Activated T-helper 17 cell treated with anti-CD3 and anti-CD28 coated beads, Interleukin-2, amount 50 U/mL, for 72 hours (primary cell): ENCODE measurements around the gene MYH9. TPM values are rescaled to one million over a fixed set of nuclear protein-coding genes. Genes with fewer than 3 reads are reported as not detected.

Source experiments
- ATAC-seq: fragments of 150-1000 bp; cut with Tn5 transposase; replicated peaks from 2 replicates; pipeline ENCODE4 v1.10.0; 2021; ENCODE audit warnings: mild to moderate bottlenecking, moderate library complexity
- H3K27ac Mint-ChIP-seq: one replicate; pipeline ENCODE4 v1.8.0; 2022; ENCODE audit warnings: mixed read lengths
- H3K27me3 Mint-ChIP-seq: one replicate; pipeline ENCODE4 v1.8.0; 2022; ENCODE audit warnings: mixed read lengths
- H3K36me3 Mint-ChIP-seq: one replicate; pipeline ENCODE4 v1.8.0; 2022; ENCODE audit warnings: low read depth, mild to moderate bottlenecking, mixed read lengths
- H3K4me1 Mint-ChIP-seq: one replicate; pipeline ENCODE4 v1.8.0; 2022; ENCODE audit warnings: mixed read lengths
- H3K4me3 Mint-ChIP-seq: one replicate; pipeline ENCODE4 v1.8.0; 2022; ENCODE audit warnings: mild to moderate bottlenecking, mixed read lengths
- H3K9me3 Mint-ChIP-seq: one replicate; pipeline ENCODE4 v1.8.0; 2022; ENCODE audit warnings: mixed read lengths
- total RNA-seq, 2 donors: library from RNA; stranded (reverse); gene quantifications; one replicate each; pipeline ENCODE4 v1.2.3, GENCODE V29; 2022

Gene MYH9
- total RNA-seq, 2 donors from 2014 or later: 782 to 800 TPM

DNA sequence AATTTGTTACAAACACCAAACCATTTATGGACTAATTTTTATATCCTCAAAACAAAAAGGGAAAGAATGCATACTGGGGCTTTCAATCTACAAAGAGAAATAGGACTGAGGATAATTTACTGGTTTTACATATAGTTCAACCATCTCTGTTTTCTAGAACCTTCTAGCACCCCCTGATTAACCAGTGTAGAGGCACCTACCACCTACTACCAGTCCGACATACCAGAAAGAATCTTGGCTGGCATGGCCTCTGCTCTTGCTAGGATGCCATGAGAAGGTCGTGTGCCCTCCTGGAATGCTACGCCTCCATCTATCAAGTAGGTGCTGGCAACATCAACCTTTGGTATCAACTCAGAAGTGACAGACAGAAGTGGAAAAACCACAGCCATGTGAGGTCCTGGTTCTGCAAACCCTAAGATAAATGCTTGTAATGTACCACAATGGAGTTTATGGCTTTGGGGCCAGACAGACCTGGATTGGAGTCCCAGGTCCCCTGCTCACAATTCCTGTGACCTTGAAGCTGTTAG is 28.2 kb downstream of the MYH9 start:
- peaks cover 65% of the 10 kb centered on the region for H3K4me1 Mint-ChIP-seq
- H3K4me3 Mint-ChIP-seq: peak overlapping the region; percentile 74
- no peaks in the 10 kb centered on the region for H3K27me3 Mint-ChIP-seq
- no peaks in the 10 kb centered on the region for H3K9me3 Mint-ChIP-seq
- no peak for ATAC-seq
- H3K36me3 Mint-ChIP-seq: peaks cover 97% of the 10 kb centered on the region
- H3K27ac Mint-ChIP-seq: peak overlapping the region; percentile 83

DNA sequence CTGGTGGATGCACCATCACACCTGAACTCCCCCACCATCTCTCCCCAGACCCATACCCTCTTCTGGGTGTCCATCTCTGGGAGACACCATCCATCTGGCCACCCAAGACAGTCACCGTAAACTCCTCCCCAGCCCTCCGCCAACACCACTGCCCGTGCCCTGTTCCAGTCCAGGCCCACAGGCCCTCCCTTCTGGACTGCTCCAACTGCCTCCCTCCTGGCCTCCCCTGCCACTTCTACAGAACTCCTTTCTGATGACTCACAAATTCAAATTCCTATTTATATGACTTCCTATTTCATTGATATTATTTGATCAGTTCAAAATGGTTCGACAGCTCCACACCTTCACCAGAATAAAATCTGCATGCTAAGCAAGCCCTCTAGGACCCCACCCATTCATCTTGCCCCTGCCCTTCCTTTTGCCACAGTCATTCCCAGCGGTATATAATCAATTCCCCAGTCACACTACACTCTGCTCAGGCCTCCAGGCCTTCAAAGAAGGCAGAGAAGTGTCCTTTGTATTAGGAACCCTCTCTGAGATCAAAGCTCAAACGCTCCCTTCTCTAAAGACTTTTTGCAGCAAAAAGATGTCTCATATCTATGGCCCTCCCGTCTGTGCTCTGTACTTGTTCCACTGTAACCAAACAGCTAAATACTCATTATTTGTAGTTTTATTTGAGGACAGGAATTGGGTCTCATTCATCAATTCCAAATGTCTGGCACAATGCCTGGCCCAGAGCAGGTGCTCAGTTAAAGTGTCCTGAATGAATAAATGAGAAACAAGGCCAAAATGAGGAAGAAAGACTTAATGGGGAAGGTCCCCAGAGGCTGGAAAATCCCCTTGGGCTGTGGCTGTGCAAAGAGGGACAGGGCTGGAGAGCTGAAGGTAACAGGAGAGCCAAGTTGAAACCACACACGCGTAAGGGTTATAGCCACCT is 29.0 kb downstream of the MYH9 start:
- Mint-ChIP-seq H3K27ac (peak overlapping the region; percentile 83), H3K27me3 (no peaks in the 10 kb centered on the region), H3K4me3 (peak overlapping the region; percentile 74), H3K4me1 (peaks cover 59% of the 10 kb centered on the region), H3K36me3 (peaks cover 97% of the 10 kb centered on the region), H3K9me3 (no peaks in the 10 kb centered on the region)
- ATAC-seq: peak; percentile 46

DNA sequence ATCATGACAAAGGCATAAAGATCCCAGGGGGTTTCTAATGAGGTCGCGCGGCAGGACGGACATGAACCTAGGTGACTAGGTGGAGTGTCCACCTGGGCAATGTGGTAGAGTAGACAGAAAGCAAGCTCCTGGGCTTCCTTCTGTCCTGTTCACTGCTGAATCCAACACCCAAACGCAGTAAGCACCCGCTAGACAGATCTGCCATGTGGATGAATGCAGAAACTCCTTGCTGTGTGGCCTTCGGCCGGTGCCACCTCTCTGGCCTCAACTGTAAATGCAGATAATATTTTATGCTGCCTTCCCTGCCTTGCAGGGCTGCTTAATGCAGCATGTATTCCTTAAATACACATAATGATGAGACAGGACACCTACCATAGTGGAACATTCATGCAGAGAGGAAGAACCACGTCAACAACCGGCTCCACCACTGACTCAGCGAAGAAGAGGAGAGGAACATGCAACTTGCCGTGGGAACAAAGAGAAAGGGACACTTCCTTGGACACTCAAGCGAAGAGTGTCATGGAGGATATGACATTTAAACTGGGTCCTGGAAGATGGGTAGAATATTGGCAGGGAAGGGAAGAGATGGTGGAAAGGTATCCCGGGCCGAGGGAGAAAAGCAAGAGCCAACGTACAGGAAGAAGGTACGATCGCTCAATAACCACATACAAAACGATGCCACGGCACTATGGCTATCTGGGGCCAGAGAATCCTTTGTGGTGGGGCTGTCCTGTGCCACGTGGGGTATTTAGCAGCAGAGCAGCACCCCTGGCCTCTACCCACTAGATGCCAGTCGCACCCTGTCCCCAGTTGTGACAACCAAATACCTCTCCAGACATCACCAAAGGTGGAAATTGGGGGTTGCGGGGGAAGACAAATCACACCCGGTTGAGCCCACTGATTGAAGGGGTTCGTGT is 30.8 kb downstream of the MYH9 start:
- ATAC-seq: peak; percentile 57
- no peaks in the 10 kb centered on the region for H3K27me3 Mint-ChIP-seq
- peaks cover 59% of the 10 kb centered on the region for H3K4me1 Mint-ChIP-seq
- H3K4me3 Mint-ChIP-seq: peak overlapping the region; percentile 74
- peak overlapping the region; percentile 66 for H3K27ac Mint-ChIP-seq
- peaks cover 95% of the 10 kb centered on the region for H3K36me3 Mint-ChIP-seq
- H3K9me3 Mint-ChIP-seq: no peaks in the 10 kb centered on the region

DNA sequence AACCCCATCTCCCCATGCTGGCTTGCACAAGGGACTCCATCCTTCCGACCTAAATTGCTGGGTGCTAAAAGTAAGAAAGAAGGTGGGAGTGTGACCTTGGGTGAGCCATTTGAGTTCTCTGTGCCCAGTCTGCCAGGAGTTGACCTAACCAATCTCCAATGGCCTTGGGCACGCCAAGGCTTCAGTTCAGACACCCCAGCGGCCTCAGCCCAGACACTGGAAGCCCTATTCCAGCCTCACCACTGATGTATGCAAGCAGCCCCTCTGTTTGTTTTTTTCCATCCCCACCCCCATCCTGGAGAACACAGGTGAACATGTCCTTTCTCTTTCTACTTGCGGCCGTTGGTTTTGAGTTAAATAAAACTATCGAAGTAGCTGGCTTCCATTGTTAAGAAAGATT is 31.9 kb downstream of the MYH9 start:
- H3K27ac Mint-ChIP-seq: peak overlapping the region; percentile 92
- peaks cover 65% of the 10 kb centered on the region for H3K4me1 Mint-ChIP-seq
- no peaks in the 10 kb centered on the region for H3K9me3 Mint-ChIP-seq
- peaks cover 95% of the 10 kb centered on the region for H3K36me3 Mint-ChIP-seq
- H3K4me3 Mint-ChIP-seq: peak overlapping the region; percentile 74
- no peak for ATAC-seq
- no peaks in the 10 kb centered on the region for H3K27me3 Mint-ChIP-seq

DNA sequence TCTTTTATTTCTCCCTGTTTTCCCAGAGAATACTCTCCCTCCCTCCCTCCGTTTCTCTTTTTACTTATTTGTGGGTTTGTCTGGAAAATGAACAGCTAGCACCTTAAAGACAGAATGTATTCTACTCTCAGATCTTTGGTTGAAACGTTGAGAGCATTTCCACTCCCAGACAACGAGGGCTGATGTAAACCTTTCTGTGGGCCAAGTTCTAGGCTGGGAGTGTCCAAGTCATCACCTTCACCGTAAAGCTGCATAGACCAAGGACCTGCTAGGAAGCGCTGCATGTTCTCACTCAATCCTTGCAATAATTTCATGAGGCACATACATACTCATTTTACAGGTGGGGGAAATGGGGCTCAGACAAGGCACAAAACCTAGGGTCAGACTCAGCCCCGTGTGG is 32.4 kb downstream of the MYH9 start:
- ATAC-seq: peak; percentile 14
- Mint-ChIP-seq H3K27ac (peak overlapping the region; percentile 92), H3K36me3 (peaks cover 95% of the 10 kb centered on the region), H3K27me3 (no peaks in the 10 kb centered on the region), H3K9me3 (no peaks in the 10 kb centered on the region), H3K4me3 (peak overlapping the region; percentile 74), H3K4me1 (peaks cover 70% of the 10 kb centered on the region)

DNA sequence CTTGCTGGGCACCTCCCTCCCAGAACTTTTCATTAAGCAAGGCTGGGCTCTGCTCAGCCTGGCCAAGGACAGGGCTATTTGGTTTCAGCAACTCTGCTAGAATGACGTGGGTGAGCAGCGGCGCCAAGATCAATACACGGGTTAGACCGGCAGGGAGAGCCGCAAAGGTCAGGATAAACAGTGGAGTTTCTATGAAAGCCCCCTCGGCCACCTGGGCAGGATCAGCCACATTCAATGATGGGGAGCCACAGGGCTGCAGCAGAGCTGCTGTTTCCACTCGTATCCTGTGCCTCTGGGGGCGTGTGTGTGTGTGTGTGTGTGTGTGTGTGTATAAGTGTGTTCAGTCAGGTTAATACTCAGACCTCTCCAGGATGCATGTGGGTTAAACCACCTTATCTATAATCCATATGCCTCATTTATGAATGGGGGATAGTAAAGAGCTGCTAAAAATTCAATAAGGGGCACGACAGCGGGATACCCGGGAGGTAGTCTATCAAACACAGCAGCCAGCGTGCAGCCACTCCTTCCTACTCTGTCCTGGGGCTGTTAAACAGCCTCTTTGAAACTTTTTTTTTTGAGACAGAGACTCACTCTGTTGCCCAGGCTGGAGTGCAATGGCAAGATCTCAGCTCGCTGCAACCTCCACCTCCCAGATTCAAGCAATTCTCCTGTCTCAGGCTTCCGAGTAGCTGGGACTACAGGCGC is 34.8 kb downstream of the MYH9 start:
- H3K36me3 Mint-ChIP-seq: peaks cover 96% of the 10 kb centered on the region
- H3K27ac Mint-ChIP-seq: peak overlapping the region; percentile 92
- peaks cover 61% of the 10 kb centered on the region for H3K4me1 Mint-ChIP-seq
- H3K9me3 Mint-ChIP-seq: no peaks in the 10 kb centered on the region
- H3K4me3 Mint-ChIP-seq: peak overlapping the region; percentile 74
- ATAC-seq: peak; percentile 44
- no peaks in the 10 kb centered on the region for H3K27me3 Mint-ChIP-seq

DNA sequence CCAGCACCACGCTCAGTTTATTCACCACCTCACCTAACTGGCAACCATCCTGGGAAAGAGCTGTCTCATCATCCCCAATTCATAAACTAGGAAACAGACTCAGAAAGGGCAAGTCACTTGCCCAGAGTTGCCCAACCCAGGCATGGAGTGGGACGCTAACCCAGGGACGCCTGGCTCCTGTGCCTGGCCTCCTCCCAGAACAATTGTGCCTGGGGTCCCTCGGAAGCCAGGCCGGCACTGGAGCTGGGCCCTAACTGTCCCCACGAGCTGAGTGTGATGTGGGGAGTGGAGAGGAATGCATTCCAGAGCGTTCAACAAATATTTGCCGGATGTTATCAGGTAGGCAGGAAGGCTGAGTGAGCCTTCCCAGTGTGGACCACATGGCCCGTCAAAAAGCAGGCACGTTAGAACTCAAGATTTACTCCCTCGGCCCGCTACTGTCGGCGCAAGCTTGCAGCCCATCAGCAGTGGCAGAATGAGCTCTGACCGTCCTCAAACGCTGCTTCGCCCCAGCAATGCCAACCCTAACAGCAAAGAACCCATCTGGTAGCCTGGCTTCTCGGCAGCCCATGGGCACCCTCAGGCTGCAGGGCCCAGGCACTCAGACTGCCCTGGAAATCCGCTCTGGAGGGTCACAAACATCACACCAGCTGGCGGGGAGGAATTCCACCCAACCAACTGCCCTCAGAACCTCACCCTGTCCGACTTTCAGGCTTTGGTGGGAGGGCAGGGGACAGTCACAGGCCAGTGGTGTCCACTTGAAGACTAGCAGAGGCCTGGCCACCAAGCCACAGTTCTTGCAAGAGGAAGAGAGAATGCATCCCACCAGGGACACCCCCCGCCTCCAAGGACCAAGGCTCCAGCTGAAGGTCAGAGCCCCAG is 35.6 kb downstream of the MYH9 start:
- H3K36me3 Mint-ChIP-seq: peaks cover 96% of the 10 kb centered on the region
- no peak for ATAC-seq
- no peaks in the 10 kb centered on the region for H3K9me3 Mint-ChIP-seq
- H3K4me3 Mint-ChIP-seq: peak overlapping the region; percentile 74
- no peaks in the 10 kb centered on the region for H3K27me3 Mint-ChIP-seq
- peaks cover 55% of the 10 kb centered on the region for H3K4me1 Mint-ChIP-seq
- peak overlapping the region; percentile 92 for H3K27ac Mint-ChIP-seq

DNA sequence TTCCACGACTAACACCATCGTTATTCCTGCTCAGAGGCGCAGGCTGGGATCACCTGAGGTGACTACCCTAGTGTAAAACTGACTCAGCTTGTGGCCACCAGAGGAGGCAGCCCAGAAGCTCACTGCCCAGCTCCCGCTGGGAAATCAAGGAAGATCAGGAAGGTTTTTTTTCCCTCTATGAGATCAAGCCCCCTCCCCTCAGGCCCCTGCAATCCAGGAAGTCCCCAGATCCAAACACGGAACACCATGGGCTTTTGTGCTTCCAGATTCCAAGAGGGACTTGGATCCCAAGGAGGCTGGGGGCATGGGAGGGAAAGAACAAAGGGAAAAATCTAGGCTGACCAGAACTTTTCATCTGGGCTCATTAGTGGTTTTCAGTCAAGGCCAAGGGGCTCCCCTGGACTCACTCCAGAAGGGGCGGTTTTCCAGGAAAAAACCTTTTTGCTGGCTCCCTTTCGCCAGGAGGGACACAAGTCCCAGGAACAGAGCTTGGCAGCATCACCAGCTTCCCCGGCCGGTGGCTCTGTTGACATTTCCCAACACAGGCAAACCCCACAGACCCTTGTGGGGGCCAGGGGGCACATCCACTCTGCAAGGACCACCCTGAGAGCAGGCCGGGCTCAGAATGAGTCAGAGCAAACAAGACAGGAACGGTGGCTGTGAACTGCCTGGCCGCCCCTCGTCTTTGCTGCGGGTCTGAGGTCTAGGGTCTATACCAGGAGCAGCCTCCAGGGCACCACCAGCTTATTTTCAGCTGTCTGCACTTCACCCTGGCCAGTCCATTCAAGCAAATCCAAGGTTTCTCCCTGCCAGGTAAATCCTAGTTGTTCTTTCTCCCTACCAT is 36.8 kb downstream of the MYH9 start:
- H3K27ac Mint-ChIP-seq: peak overlapping the region; percentile 92
- H3K36me3 Mint-ChIP-seq: peaks cover 96% of the 10 kb centered on the region
- H3K27me3 Mint-ChIP-seq: no peaks in the 10 kb centered on the region
- H3K9me3 Mint-ChIP-seq: no peaks in the 10 kb centered on the region
- H3K4me1 Mint-ChIP-seq: peaks cover 47% of the 10 kb centered on the region
- ATAC-seq: no peak
- H3K4me3 Mint-ChIP-seq: peak overlapping the region; percentile 74

DNA sequence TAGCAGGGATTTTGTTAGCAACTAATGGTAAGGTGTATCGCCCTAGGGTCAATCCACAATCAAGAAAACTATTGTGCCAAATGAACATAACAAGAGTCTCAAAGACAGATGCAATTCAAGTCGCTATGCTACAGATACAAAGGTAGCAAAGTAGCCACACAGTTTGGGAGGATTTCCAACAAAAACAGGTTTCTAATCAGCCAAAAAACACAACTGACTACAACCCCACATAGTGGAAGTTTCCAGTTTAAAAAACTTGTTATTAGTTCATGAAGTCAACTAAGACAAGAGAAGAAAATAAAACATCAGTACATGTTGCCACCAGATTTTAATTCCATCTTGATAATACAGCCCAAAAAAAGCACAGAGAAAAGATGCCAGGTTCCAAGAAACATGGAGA is 38.0 kb downstream of the MYH9 start:
- no peak for ATAC-seq
- H3K27ac Mint-ChIP-seq: peak overlapping the region; percentile 65
- peaks cover 96% of the 10 kb centered on the region for H3K36me3 Mint-ChIP-seq
- no peaks in the 10 kb centered on the region for H3K27me3 Mint-ChIP-seq
- peak overlapping the region; percentile 49 for H3K4me3 Mint-ChIP-seq
- peaks cover under 1% of the 10 kb centered on the region for H3K9me3 Mint-ChIP-seq
- peaks cover 40% of the 10 kb centered on the region for H3K4me1 Mint-ChIP-seq

DNA sequence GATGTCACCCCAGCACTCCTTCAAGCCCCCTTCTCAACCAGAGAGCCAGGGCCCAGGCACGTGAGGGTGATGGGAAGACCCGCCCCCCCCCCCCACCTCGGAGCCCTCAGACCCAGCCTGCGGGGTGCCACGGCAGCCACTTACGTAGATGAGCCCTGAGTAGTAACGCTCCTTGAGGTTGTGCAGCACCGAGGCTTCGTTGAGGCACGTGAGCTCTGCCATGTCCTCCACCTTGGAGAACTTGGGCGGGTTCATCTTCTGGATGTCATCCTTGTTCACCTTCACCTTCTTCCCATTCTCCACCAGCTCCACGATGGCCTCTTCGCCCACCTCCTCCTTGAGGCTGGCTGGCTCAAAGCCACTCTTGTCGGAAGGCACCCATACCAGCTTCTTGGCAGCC is 39.0 kb downstream of the MYH9 start:
- peak overlapping the region; percentile 65 for H3K27ac Mint-ChIP-seq
- H3K4me1 Mint-ChIP-seq: peaks cover 46% of the 10 kb centered on the region
- no peaks in the 10 kb centered on the region for H3K27me3 Mint-ChIP-seq
- H3K9me3 Mint-ChIP-seq: peaks cover 3% of the 10 kb centered on the region
- ATAC-seq: no peak
- peak overlapping the region; percentile 49 for H3K4me3 Mint-ChIP-seq
- peaks cover 96% of the 10 kb centered on the region for H3K36me3 Mint-ChIP-seq

DNA sequence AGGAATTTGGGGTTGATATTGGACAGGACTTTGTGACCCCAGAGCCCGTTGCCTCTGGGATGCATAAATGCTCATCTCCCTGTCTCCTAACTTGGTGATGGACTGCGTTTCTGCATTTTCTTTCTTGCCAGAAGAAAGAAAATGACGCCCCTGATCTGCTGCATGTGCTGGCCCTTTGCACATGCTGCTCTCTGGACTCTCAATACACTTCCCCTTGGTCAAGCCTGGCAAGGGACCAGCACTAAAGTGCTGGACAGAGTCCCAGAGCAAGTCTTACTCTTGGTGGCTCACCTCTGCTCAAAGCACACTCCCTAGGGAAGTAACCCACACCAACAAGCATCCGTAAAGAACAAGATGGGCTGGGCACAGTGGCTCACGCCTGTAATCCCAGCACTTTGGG is 40.7 kb downstream of the MYH9 start:
- Mint-ChIP-seq H3K9me3 (peaks cover 3% of the 10 kb centered on the region), H3K36me3 (peaks cover 99% of the 10 kb centered on the region), H3K4me1 (peaks cover 48% of the 10 kb centered on the region), H3K27me3 (no peaks in the 10 kb centered on the region), H3K4me3 (peak overlapping the region; percentile 15), H3K27ac (peak overlapping the region; percentile 49)
- no peak for ATAC-seq

DNA sequence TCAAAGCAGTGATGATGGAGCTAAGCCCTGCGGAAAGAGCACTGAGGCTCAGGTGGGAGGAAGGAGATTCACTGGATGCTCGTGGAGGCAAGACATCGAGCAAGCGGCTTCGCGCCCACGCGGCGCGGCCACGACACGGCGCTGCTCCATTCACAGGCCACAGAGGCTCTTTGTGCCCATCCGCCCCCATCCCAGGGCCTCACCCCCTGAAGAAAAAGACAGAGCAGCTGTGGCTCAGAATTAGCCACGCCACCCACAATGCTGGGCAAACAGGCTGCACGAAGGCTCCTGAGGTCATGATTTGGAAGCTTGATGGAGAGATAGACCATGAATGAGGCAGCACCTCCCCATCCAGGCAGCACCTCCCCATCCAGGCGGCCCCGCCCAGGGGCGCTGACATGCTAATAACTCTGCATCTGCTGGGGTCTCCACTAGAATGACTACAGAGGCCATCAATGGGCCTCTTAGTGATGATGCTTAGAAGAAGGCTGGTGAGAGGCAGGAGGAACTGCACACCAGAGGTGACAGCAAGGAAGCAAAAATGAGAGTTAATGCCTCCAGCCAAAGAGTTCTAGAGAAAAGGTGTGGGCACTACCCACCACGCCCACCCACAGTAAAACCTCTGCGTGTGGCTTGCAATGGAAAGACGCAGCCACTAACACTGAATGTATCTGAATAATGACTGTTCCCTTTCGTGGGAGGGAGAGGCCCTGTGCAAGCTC is 43.5 kb downstream of the MYH9 start:
- H3K27ac Mint-ChIP-seq: peak overlapping the region; percentile 98
- H3K27me3 Mint-ChIP-seq: no peaks in the 10 kb centered on the region
- H3K36me3 Mint-ChIP-seq: peaks cover 100% of the 10 kb centered on the region
- peaks cover 60% of the 10 kb centered on the region for H3K4me1 Mint-ChIP-seq
- peak overlapping the region; percentile 91 for H3K4me3 Mint-ChIP-seq
- H3K9me3 Mint-ChIP-seq: peaks cover 3% of the 10 kb centered on the region
- ATAC-seq: peak; percentile 87
